ENCODE measurements around the gene MRPS6. TPM values are rescaled to one million over a fixed set of nuclear protein-coding genes. Genes with fewer than 3 reads are reported as not detected.

MRPS6 gene
- total and polyA plus RNA-seq, 2 donors from 2014 or later: 52.3 to 270 TPM

DNA sequence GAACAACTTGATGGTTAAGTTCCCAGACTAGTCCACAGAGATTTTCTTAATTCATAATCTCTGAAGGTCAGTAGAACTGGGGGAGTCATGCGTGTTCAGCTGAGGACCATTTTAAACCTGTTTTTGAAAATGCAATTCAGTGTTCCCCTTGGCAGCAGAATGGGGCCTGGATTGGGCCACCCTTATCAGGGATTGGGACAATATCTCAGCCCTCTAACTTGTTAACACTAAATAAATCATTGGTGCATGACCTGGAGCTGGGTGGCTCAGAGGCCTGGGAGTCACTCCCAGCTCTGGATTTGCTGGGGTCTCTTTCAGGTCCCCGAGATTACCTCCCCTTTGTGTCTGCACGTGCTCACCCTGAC, 55.3 kb downstream of the MRPS6 start:
- no peaks in the 10 kb centered on the region for H3K9me3 ChIP-seq (ENCODE audit: control insufficient read depth in 2 of 3, insufficient read depth in 1 of 3, low read length in 3 of 3)
- peaks cover 3 to 46% (median 42%) of the 10 kb centered on the region in 3 donors for H3K4me1 ChIP-seq (ENCODE audit: control insufficient read depth in 2 of 3, insufficient read depth in 2 of 3, low read depth in 1 of 3, low read length in 3 of 3)
- DNase-seq (peak in 1 of 5 donors; percentile 5), FAIRE-seq (no peak)
- peak overlapping the region in 1 of 2 donors; percentile 64 for H3K27ac ChIP-seq (ENCODE audit: low read depth in 2 of 2, low read length in 2 of 2)
- H3K36me3 ChIP-seq (ENCODE audit: control insufficient read depth in 2 of 3, insufficient read depth in 3 of 3, low read length in 3 of 3): peaks cover 0 to 30% (median 2%) of the 10 kb centered on the region in 3 donors
- intact Hi-C loops (cut with DNase I): no loop called here
- H3K27me3 ChIP-seq (ENCODE audit: control insufficient read depth, insufficient read depth, low read length): no peaks in the 10 kb centered on the region
- no peak overlapping the region for H3K4me3 ChIP-seq (ENCODE audit: low read length in 3 of 3)
- H3K9ac ChIP-seq (ENCODE audit: low read length in 3 of 3): no peak overlapping the region
- TF ChIP-seq, protein P1, sequence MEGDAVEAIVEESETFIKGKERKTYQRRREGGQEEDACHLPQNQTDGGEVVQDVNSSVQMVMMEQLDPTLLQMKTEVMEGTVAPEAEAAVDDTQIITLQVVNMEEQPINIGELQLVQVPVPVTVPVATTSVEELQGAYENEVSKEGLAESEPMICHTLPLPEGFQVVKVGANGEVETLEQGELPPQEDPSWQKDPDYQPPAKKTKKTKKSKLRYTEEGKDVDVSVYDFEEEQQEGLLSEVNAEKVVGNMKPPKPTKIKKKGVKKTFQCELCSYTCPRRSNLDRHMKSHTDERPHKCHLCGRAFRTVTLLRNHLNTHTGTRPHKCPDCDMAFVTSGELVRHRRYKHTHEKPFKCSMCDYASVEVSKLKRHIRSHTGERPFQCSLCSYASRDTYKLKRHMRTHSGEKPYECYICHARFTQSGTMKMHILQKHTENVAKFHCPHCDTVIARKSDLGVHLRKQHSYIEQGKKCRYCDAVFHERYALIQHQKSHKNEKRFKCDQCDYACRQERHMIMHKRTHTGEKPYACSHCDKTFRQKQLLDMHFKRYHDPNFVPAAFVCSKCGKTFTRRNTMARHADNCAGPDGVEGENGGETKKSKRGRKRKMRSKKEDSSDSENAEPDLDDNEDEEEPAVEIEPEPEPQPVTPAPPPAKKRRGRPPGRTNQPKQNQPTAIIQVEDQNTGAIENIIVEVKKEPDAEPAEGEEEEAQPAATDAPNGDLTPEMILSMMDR (IDR thresholded peaks at IDR 0.05; ENCODE audit: borderline replicate concordance, extremely low read depth, insufficient read depth): no peak

DNA sequence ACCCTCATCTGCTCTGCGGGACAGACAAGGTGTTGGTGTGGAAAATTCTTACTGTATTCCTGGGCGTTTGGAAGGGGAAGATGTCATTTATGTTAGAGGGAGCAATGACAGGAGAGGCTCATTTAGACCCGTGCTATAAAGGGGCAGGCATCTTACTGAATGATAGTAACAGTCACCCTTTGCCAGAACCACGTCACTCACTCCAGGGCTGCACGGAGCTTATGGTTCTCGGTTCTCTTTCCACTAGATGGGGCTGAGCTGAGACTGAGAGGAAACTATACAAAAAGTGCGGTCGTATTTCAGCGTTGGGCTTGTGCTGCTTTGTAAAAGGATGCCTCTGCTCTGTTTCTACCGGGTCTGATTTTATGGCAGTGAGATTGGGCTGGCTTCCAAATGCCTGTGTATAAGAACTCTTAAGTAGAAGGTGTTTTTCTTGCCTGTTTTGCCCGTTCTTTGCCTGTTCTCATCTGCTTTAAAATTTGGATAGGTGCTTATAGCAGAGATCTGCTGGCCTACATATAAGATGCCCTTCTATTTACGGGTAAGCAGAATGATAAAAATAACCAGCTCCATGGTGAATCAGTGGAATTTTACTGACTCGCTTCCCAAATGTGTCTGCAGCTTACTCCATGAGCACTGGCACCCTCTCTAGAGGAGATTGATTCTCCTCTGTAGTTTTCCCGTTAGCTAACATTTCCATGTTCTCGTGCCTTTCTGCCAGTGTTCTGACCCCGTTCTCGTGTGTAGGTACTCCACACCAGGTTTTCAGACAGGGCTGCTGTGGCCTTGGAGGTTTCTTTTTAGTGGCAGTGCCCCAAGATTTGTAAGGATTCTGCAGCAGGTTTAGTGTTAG, 55.9 kb downstream of the MRPS6 start:
- no peaks in the 10 kb centered on the region for H3K27me3 ChIP-seq (ENCODE audit: control insufficient read depth, insufficient read depth, low read length)
- FAIRE-seq (no peak), DNase-seq (peak in 4 of 5 donors; percentile 62 to 94 (median 82))
- H3K4me1 ChIP-seq (ENCODE audit: control insufficient read depth in 2 of 3, insufficient read depth in 2 of 3, low read depth in 1 of 3, low read length in 3 of 3): peaks cover 3 to 46% (median 43%) of the 10 kb centered on the region in 3 donors
- intact Hi-C loops (cut with DNase I): no loop called here
- no peak overlapping the region for H3K9ac ChIP-seq (ENCODE audit: low read length in 3 of 3)
- TF ChIP-seq, protein P1 (IDR thresholded peaks at IDR 0.05; ENCODE audit: borderline replicate concordance, extremely low read depth, insufficient read depth): no peak
- peak overlapping the region; percentile 19 to 64 for H3K27ac ChIP-seq (ENCODE audit: low read depth in 2 of 2, low read length in 2 of 2)
- H3K9me3 ChIP-seq (ENCODE audit: control insufficient read depth in 2 of 3, insufficient read depth in 1 of 3, low read length in 3 of 3): no peaks in the 10 kb centered on the region
- peaks cover 0 to 30% (median 2%) of the 10 kb centered on the region in 3 donors for H3K36me3 ChIP-seq (ENCODE audit: control insufficient read depth in 2 of 3, insufficient read depth in 3 of 3, low read length in 3 of 3)
- peak overlapping the region in 2 of 3 donors; percentile 10 to 12 for H3K4me3 ChIP-seq (ENCODE audit: low read length in 3 of 3)

- FAIRE-seq (no peak), DNase-seq (peak in 2 of 5 donors; percentile 22 to 35)
- Histone ChIP-seq H3K4me3 (ENCODE audit: low read length in 3 of 3) (peak overlapping the region in 1 of 3 donors; percentile 10), H3K4me1 (ENCODE audit: control insufficient read depth in 2 of 3, insufficient read depth in 2 of 3, low read depth in 1 of 3, low read length in 3 of 3) (peaks cover 3 to 46% (median 43%) of the 10 kb centered on the region in 3 donors), H3K27me3 (ENCODE audit: control insufficient read depth, insufficient read depth, low read length) (no peaks in the 10 kb centered on the region), H3K9ac (ENCODE audit: low read length in 3 of 3) (no peak overlapping the region), H3K9me3 (ENCODE audit: control insufficient read depth in 2 of 3, insufficient read depth in 1 of 3, low read length in 3 of 3) (no peaks in the 10 kb centered on the region), H3K27ac (ENCODE audit: low read depth in 2 of 2, low read length in 2 of 2) (peak overlapping the region; percentile 25 to 79), H3K36me3 (ENCODE audit: control insufficient read depth in 2 of 3, insufficient read depth in 3 of 3, low read length in 3 of 3) (peaks cover 0 to 30% (median 2%) of the 10 kb centered on the region in 3 donors)
- TF ChIP-seq, protein P1 (IDR thresholded peaks at IDR 0.05; ENCODE audit: borderline replicate concordance, extremely low read depth, insufficient read depth): no peak
- intact Hi-C loops (cut with DNase I): no loop called here
Observed at GRCh38 chr21:34129901-34130715, 56.7 kb downstream of the MRPS6 start.
